Epithelial cell of alveolus of lung (primary cell): ENCODE data around the gene TEX13C. TPM values are rescaled to one million over a fixed set of nuclear protein-coding genes. Genes with fewer than 3 reads are reported as not detected.

ENCODE experiments used
- total RNA-seq: library from RNA; depleted of rRNA; stranded (reverse); fragments of >200 nt; gene quantifications from 2 replicates; pipeline ENCODE4 v1.2.1, GENCODE V29; 2015

TEX13C gene
- not detected in 2 replicates for total RNA-seq

DNA sequence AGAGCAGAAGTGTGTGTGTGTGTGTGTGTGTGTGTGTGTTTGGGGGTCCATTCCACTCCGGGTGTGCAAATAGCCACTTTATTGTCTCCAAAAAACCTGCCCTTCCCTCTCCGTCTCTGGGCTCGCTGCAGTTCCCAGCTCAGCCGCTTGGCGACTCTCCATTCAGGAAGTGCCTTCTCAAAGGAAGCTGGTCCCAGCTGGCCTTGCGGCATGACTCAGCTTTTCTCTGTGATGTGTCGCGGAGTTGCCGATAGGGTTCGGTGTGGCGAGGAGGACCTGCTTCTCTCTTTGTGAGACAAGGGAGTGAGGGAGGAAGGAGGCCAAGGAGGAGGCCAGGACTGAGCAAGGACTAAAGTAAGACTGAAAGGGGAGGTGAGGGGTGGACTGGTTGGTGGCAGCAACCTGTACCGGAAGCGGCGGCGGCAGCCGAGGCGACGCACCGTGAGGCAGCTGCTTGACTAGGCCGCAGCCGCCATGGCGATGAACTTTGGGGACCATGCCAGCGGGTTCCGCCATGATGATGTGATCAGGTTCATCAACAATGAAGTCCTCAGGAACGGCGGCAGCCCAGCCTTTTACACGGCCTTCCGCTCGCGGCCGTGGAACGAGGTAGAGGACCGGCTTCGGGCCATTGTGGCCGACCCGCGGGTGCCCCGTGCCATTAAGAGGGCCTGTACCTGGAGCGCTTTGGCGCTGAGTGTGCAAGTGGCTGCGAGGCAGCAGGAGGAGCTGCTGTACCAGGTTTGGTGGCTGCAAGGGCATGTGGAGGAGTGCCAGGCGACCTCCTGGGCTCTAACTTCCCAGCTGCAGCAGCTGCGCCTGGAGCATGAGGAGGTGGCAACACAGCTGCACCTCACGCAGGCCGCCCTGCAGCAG, at the start of gene TEX13C:
TEX13C (plus strand) TSS at position 226 of the 876 bp plus-strand sequence; CDS start at position 475, 249 bp downstream.

